Activated CD8-positive, alpha-beta T cell treated with anti-CD3 and anti-CD28 coated beads for 36 hours (primary cell): ENCODE measurements around the gene AMBP. TPM values are rescaled to one million over a fixed set of nuclear protein-coding genes. Genes with fewer than 3 reads are reported as not detected.
"Not testable (repeated sequence)": the region's sequence is repeated elsewhere in the genome, so short reads cannot be mapped to it uniquely, and the experiment has no call there.

Experiments
- ATAC-seq: fragments of 200-7000 bp; cut with Tn5 transposase; one replicate; pipeline ENCODE4 v1.10.0; 2021; ENCODE audit warnings: mild to moderate bottlenecking, moderate library complexity
- CTCF ChIA-PET: fragments of 350-600 bp; sonication (Branson Sonifier 250); formaldehyde crosslinking; loops from one replicate; lab custom pipeline; 2021; ENCODE audit warnings: antibody characterized with exemption; lab: Charles Lee
- POLR2A ChIA-PET: fragments of 350-600 bp; sonication (Branson Sonifier 250); formaldehyde crosslinking; loops from one replicate; lab custom pipeline; 2021; ENCODE audit warnings: antibody characterized with exemption; lab: Charles Lee
- DNase-seq: peaks from one replicate; pipeline ENCODE4 v3.0.0-alpha.2; 2020
- H3K27ac Mint-ChIP-seq: one replicate; pipeline ENCODE4 v1.8.0; 2021; ENCODE audit warnings: mild to moderate bottlenecking, mixed read lengths
- H3K27me3 Mint-ChIP-seq: one replicate; pipeline ENCODE4 v1.8.0; 2021; ENCODE audit warnings: mixed read lengths
- H3K36me3 Mint-ChIP-seq: one replicate; pipeline ENCODE4 v1.8.0; 2021; ENCODE audit warnings: low read depth, mixed read lengths
- H3K4me1 Mint-ChIP-seq: one replicate; pipeline ENCODE4 v1.8.0; 2021; ENCODE audit warnings: low read depth, mixed read lengths
- H3K4me3 Mint-ChIP-seq: one replicate; pipeline ENCODE4 v1.8.0; 2021; ENCODE audit warnings: mild to moderate bottlenecking, moderate library complexity, mixed read lengths
- H3K9me3 Mint-ChIP-seq: one replicate; pipeline ENCODE4 v1.8.0; 2021; ENCODE audit warnings: mixed read lengths
- intact Hi-C: fragments of 100-400 bp; cut with micrococcal nuclease; formaldehyde crosslinking; loops from one replicate; pipeline ENCODE4 v1.10.0; 2022
- total RNA-seq, 2 experiments: library from RNA; stranded (reverse); gene quantifications; one replicate each; pipeline ENCODE4 v1.2.3, GENCODE V29; 2021
- TF ChIP-seq, protein P1 (sequence below): fragments of 200-600 bp; IDR thresholded peaks from one replicate; pipeline ENCODE4 v1.8.0; 2022; ENCODE audit warnings: antibody characterized with exemption, mild to moderate bottlenecking

AMBP gene
- total RNA-seq, 2 experiments from 2014 or later = not detected

DNA sequence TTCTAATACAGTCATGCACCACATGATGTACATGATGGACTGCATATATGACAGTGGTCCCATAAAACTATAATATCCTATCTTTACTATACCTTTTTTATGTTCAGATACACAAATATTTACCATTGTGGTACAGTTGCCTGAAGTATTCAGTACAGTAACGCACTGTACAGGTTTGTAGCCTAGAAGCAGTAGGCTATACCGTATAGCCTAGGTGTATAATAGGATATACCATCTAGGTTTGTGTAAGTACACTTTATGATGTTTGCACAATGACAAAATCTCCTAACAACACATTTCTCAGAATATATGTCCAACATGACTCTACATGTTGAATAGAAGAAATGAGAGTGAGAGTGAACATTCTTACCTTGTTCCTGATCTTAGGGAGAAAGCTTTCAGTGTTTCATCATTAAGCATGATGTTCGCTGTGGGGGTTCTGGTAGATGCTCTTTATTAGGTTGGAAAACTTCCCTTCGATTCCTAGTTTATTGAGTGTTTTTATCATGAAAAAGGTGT is 31.8 kb downstream of the AMBP start:
- ChIA-PET POLR2A (no interaction called here), CTCF (interaction anchor here (1.4 kb wide), 1 partner anchor 37 kb away, joined by 3 read pairs; no protein-coding TSS in a partner anchor)
- no peak overlapping the region for H3K4me3 Mint-ChIP-seq
- ATAC-seq (no peak), DNase-seq (no peak)
- no peak overlapping the region for H3K27ac Mint-ChIP-seq
- intact Hi-C loops = no loop called here
- TF ChIP-seq, protein P1, sequence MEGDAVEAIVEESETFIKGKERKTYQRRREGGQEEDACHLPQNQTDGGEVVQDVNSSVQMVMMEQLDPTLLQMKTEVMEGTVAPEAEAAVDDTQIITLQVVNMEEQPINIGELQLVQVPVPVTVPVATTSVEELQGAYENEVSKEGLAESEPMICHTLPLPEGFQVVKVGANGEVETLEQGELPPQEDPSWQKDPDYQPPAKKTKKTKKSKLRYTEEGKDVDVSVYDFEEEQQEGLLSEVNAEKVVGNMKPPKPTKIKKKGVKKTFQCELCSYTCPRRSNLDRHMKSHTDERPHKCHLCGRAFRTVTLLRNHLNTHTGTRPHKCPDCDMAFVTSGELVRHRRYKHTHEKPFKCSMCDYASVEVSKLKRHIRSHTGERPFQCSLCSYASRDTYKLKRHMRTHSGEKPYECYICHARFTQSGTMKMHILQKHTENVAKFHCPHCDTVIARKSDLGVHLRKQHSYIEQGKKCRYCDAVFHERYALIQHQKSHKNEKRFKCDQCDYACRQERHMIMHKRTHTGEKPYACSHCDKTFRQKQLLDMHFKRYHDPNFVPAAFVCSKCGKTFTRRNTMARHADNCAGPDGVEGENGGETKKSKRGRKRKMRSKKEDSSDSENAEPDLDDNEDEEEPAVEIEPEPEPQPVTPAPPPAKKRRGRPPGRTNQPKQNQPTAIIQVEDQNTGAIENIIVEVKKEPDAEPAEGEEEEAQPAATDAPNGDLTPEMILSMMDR = no peak
- H3K27me3 Mint-ChIP-seq = no peaks in the 10 kb centered on the region
- H3K4me1 Mint-ChIP-seq = no peaks in the 10 kb centered on the region
- H3K9me3 Mint-ChIP-seq = no peaks in the 10 kb centered on the region
- no peaks in the 10 kb centered on the region for H3K36me3 Mint-ChIP-seq

DNA sequence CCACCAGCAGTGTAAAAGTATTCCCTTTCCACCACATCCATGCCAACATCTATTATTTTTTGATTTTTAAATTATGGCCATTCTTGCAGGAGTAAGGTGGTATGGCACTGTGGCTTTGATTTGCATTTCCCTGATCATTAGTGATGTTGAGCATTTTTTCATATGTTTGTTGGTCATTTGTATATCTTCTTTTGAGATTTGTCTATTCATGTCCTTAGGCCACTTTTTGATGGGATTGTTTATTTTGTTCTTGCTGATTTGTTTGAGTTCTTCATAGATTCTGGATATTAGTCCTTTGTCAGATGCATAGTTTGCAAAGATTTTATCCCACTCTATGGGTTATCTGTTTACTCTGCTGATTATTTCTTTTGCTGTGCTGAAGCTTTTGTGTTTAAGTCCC is 34.4 kb downstream of the AMBP start:
- H3K9me3 Mint-ChIP-seq, ATAC-seq, H3K36me3 Mint-ChIP-seq, POLR2A ChIA-PET, CTCF ChIA-PET, DNase-seq, intact Hi-C loops, H3K4me1 Mint-ChIP-seq, H3K27me3 Mint-ChIP-seq, H3K27ac Mint-ChIP-seq, H3K4me3 Mint-ChIP-seq: not testable (repeated sequence)

DNA sequence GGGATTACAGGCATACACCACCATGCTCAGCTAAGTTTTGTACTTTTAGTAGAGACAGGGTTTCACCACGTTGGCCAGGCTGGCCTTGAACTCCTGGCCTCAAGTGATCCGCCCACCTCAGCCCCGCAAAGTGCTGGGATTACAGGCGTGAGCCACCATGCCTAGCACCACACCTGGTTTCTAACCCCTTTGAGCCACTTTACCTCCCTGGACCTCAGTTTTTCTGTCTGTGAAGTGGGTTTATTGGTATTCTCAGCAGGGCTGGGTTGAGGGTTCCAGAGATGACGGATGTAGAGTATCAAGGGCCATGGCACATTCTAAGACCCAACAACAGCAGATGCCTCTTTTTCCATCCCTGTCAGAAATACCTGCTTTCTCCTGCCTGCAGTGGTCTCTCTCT is 38.6 kb downstream of the AMBP start:
- no peak overlapping the region for H3K27ac Mint-ChIP-seq

DNA sequence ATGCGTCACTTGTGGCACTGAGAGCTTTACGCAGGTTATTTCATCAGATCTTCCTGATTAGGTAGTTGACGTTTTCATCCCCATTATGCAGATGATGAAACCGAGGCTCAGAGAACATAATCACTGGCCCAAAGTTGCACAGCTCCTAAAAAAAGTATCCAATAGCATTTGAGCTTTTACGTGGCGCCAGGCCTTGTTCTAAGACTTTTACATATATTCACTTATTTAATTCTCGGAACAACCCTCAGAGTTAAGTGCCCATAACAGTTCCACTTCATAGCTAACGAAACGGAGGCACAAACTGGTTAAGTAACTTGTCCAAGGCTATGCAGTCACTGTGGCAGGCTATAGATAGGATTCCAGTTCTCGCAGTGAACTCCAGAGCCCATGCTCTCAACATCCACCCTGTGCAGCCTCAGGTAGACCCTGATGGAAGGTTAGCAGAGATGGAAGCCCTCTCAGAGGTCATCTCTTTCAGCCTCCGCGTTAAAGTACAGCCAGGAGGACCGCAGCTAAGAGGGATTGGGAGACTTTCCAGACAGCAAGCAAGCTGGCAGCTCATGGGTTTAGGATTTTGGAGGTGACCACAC is 39.3 kb downstream of the AMBP start:
- Mint-ChIP-seq H3K27me3 (no peaks in the 10 kb centered on the region), H3K9me3 (no peaks in the 10 kb centered on the region), H3K27ac (no peak overlapping the region), H3K36me3 (no peaks in the 10 kb centered on the region), H3K4me1 (no peaks in the 10 kb centered on the region), H3K4me3 (no peak overlapping the region)
- intact Hi-C loops = no loop called here
- TF ChIP-seq, protein P1 = no peak
- ATAC-seq (no peak), DNase-seq (no peak)
- ChIA-PET CTCF (interaction anchor here (0.6 to 0.8 kb wide), 2 partner anchors 19 to 44 kb away, joined by 3 read pairs; no protein-coding TSS in a partner anchor), POLR2A (no interaction called here)

More for the DNA sequence above, 38.6 kb downstream of the AMBP start:
- H3K4me1 Mint-ChIP-seq = no peaks in the 10 kb centered on the region
- CTCF ChIA-PET = interaction anchor here (0.6 kb wide), 1 partner anchor 18 kb away, joined by 3 read pairs; no protein-coding TSS in a partner anchor
- no peak for ATAC-seq
- no peaks in the 10 kb centered on the region for H3K36me3 Mint-ChIP-seq
- H3K27me3 Mint-ChIP-seq = no peaks in the 10 kb centered on the region
- no peaks in the 10 kb centered on the region for H3K9me3 Mint-ChIP-seq
- TF ChIP-seq, protein P1 = no peak
- DNase-seq = no peak
- intact Hi-C loops = no loop called here
- no peak overlapping the region for H3K4me3 Mint-ChIP-seq
- POLR2A ChIA-PET = no interaction called here

DNA sequence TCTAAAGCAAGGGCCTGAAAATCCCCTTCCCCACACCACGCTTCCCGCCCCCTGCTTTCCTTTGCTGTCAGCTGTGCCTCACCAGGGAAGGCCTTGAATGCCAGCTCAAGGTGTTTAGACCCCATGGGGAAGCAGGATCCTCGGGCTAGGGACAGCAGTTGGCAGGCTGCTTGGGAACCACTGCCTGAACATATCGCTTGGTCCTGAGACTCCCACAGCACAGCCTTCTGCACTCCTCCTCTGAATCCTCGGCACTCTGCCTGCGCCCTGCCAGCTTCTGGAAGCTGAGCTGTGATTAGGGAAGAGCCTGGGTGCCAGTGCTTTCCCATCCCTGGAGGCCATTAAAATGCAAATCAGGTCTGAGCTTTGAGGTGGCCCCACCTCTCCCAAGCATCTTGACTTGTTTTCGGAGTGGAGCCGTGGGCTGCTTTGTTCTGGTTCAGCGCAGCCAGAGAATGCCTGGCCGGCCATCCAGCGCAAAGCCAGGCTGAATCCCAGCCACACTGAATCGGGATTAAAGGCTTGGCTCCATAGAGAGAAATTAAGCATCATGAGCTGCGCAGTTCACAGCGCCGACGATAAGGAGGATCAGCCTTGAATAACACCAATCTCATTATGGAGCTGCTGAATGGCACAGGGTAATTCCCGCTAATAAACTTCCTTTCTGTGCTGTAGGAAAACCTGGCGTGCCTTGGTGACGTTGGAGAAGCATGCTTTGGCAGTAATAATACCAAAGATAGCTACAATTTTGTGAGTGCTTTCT is 40.0 kb downstream of the AMBP start:
- Mint-ChIP-seq H3K27ac (no peak overlapping the region), H3K4me1 (no peaks in the 10 kb centered on the region), H3K4me3 (no peak overlapping the region), H3K9me3 (no peaks in the 10 kb centered on the region), H3K36me3 (no peaks in the 10 kb centered on the region), H3K27me3 (no peaks in the 10 kb centered on the region)
- DNase-seq (no peak), ATAC-seq (no peak)
- POLR2A ChIA-PET = no interaction called here
- intact Hi-C loops = no loop called here
- CTCF ChIA-PET = interaction anchor here (0.8 kb wide), 1 partner anchor 44 kb away, joined by 3 read pairs; no protein-coding TSS in a partner anchor
- TF ChIP-seq, protein P1 = no peak
